Cardiac fibroblast (primary cell): ENCODE measurements around the gene CATSPERZ.

Experiments
- DNase-seq, 2 donors: peaks; one replicate each; pipeline versions ENCODE4 v3.0.0 to v3.0.0-alpha.2; 2010; ENCODE audit warnings: low read depth in 2 of 2
- H3K4me3 ChIP-seq, 2 donors: replicated peaks in 1 of 2; 1 replicate in 1 of 2; 2 replicates in 1 of 2; pipeline ENCODE4 v1.5.1; 2011; ENCODE audit warnings: low read depth in 2 of 2, low read length in 2 of 2, mild to moderate bottlenecking in 2 of 2, moderate library complexity in 1 of 2
- TF ChIP-seq, protein P1 (sequence below): IDR thresholded peaks from one replicate; pipeline ENCODE4 v1.5.1; 2011; ENCODE audit warnings: low read depth, mild to moderate bottlenecking, low read length, inconsistent platforms

The CATSPERZ gene

DNA sequence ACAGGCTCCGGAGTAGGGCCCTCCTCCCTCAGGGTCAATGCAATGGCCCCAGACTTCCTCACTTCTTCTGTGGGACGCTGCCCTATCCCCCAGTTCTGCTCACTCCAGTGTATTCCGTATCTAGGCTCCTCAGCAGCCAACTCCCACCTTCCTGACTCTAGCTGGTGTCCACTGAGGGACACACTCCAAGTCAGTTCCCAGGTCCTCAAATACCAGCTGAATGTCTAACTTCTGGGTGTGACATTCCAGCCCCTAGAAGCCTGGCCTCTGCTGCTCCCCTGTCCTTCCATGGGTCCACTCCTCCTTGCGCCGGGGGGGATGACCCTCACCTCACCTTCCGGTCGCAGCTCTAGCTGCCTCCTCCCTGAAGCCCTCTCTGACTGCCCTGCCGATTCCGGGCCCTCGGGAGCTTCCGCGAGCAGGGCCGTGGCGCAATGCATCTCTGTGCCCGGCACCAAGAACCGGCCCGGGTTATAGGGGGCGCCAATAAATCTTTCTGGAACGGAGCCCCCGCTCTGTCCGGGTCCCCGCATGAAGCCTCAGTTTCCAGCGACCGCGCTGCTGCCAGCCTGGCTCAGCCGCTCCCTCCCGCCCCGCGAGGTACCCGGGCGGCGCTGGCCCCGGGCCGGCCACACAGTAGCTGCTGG, 31.1 kb upstream of the CATSPERZ start:
- TF ChIP-seq, protein P1, sequence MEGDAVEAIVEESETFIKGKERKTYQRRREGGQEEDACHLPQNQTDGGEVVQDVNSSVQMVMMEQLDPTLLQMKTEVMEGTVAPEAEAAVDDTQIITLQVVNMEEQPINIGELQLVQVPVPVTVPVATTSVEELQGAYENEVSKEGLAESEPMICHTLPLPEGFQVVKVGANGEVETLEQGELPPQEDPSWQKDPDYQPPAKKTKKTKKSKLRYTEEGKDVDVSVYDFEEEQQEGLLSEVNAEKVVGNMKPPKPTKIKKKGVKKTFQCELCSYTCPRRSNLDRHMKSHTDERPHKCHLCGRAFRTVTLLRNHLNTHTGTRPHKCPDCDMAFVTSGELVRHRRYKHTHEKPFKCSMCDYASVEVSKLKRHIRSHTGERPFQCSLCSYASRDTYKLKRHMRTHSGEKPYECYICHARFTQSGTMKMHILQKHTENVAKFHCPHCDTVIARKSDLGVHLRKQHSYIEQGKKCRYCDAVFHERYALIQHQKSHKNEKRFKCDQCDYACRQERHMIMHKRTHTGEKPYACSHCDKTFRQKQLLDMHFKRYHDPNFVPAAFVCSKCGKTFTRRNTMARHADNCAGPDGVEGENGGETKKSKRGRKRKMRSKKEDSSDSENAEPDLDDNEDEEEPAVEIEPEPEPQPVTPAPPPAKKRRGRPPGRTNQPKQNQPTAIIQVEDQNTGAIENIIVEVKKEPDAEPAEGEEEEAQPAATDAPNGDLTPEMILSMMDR, result no peak
- peak; percentile 75 to 82 for DNase-seq
- peak overlapping the region; percentile 56 for H3K4me3 ChIP-seq

DNA sequence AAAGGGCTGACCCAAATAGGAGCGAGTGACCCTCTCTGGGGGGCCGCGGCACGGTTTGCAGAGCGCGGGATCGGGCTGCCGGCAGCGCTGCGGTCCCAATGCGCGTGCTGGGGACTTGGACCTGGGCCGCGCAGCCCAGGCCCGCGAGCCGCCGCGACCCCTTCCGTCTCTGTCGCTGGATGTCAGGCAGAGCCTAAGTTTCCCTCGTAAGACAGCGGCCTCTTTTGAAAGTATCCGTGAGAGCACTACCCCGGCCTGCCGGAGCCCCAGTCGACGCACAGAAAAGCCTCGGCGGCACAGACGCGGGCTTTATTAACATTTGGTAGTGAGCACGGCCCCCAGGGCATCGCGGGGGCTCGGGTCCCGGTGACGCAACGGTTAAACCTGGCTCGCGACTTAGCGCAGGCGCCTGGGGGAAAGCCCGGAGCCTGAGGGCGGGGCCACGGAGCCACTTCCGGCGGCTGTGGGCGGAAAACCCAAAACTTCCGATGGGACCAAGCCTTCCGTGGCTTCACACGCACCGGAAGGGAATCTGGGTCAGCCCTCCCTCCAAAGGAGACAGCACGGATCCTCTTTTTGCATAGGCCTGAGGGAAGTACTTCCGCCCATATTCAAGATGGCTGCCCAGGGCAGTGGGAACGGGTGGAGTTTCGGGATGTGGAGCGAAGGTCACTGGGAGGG, 30.5 kb upstream of the CATSPERZ start:
- DNase-seq, result peak; percentile 100
- peak overlapping the region; percentile 64 to 69 for H3K4me3 ChIP-seq
- TF ChIP-seq, protein P1, result no peak

DNA sequence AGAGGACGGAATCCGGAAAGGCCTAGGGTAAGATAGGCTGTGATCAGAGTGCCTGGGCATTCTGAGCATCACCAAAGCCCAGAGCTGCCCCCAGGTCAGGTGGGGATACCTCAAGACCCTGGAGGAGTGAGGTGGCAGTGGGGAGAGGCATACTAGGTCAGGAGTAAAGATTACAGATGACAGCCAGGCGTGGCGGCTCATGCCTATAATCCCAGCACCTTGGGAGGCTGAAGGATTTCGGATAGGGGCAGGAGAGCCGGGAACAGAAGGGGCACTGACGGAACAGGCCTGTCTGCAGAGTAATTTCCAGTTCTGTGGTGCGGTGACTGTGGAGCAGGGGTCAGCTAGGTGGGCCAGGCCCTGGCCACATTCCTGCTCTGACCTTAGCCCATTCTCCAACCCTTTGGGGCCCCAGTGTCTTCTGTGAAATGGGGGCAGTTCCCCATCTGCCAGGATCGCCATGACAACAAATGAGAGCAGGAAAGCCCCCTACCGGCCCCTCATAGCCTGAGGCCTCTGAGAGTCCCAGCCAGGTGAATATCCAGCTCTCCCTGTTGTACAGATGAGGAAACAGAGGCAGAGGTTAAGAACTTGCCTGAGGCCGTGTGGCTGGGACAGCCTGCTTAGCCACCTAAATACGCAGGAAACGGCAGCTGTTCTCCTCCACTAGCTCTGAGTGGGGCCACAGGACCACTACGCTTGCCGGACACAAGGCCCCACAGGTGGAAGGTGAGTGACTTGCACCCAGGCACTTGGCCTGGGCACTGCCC, 24.9 kb upstream of the CATSPERZ start:
- H3K4me3 ChIP-seq, result no peak overlapping the region
- DNase-seq, result no peak
- TF ChIP-seq, protein P1, result no peak

DNA sequence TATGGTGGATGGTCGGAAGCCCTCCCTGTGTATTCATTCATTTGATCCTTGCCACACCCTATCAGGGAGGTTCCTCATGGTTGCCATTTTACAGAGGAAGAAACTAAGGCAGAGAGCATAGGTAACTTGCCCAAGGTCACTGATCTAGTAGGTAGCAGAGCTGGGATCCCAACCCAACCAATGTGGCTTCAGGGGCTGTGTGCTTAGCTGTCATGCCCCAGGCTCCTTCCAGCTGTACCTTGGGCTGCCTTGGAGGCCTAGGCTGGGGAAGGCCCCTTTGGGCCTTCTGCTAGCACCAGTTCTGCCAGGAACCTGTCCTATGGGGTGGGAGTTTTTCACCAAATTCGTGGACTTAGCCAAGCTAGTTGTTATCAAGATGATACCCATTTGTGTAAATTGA, 24.3 kb upstream of the CATSPERZ start:
- DNase-seq, result no peak
- TF ChIP-seq, protein P1, result no peak
- no peak overlapping the region for H3K4me3 ChIP-seq

DNA sequence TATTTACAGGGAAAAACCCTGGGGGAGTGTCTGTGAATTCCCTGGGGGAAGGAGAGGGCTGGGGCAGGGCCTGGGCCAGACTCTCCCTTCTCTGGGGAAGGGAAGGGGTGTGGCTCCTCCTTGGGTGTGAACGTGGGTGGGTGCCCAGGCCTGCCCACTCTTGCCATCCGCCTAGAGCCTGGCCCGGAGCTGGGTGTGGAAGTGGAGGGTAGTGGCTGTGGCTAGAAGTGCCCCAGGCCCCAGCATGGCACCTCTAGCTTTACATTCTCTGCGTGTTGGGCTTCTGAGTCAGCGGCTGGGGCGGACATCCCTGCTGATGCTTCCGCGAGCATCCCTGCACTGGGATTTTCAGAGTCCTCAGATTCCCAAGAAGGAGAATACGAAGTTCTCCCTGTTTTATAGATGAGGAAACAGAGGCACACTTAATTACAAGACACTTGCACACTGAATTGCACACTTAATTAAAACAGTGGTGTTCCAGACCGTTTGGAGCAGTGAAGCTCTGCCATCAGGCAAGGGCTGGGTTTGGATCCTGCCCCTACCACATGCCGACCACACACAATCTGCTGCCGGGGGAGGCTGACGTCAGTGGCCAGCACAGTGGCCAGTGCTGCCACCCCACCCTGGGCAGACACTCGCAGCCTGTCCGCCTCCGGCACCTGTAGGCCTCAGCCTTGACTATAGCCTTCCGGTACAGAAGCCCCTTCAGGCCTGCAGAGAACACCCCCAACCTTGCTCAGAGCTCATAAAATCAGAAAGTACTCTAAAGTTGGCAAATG, 23.3 kb upstream of the CATSPERZ start:
- H3K4me3 ChIP-seq, result no peak overlapping the region

DNA sequence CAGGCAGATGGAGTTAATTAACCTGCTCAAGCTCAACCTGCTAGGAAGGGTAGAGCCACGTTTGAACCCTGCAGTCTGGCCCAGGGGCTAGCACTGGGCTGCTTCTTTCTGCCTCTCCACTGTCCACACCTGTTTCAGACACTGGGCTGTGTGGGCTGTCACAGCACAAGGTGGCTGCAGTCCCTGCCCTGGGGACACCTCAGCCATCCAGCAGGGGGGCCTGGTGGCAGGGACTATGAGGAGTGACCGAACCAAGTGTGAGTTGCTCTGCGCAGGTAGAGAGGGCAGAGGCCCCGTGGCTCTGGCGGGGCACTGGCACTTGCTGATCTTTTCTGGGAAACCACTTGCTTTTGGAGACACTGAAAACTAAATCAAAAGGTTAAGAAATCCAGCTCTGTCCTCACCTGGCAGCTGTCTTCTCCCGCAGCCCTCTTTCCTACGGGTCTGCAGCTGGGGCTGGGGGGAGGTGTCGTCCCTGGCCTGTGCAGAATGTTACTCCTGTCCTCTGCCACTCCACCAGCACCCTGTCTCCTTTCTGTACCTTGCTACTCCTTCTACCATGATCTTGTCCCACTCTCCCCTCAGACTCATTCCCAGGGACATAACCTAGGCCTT, 21.5 kb upstream of the CATSPERZ start:
- no peak for DNase-seq
- no peak overlapping the region for H3K4me3 ChIP-seq
- TF ChIP-seq, protein P1, result no peak

More for the DNA sequence above, 23.3 kb upstream of the CATSPERZ start:
- TF ChIP-seq, protein P1, result no peak
- peak in 1 of 2 donors; percentile 28 for DNase-seq
